ENCODE data around the gene GTPBP6. TPM values are rescaled to one million over a fixed set of nuclear protein-coding genes. Genes with fewer than 3 reads are reported as not detected.

Gene GTPBP6
- total and polyA plus RNA-seq, 2 experiments from 2014 or later: 41.4 to 66.8 TPM

GRCh38 chrX:290476-291166 lies 28.0 kb downstream of the GTPBP6 start:
- Histone ChIP-seq H3K27me3 (ENCODE audit: insufficient read depth) (no peaks in the 10 kb centered on the region), H3K4me3 (no peak overlapping the region), H4K20me1 (replicated peaks; ENCODE audit: insufficient read depth) (peaks cover 31% of the 10 kb centered on the region), H3K9me2 (ENCODE audit: insufficient read depth) (0 out of 2 replicates have a peak, but pooled peaks cover 3% of the 10 kb centered on the region), H3F3A (replicated peaks; ENCODE audit: low read depth) (peaks cover 21% of the 10 kb centered on the region), H3K4me2 (no peak overlapping the region), H2AFZ (no peak overlapping the region), H3K79me2 (replicated peaks; ENCODE audit: insufficient read depth) (peaks cover 36% of the 10 kb centered on the region), H3K27ac (ENCODE audit: low read depth) (no peak overlapping the region), H3K4me1 (ENCODE audit: insufficient read depth) (no peaks in the 10 kb centered on the region), H3K36me3 (ENCODE audit: insufficient read depth) (peaks cover 80% of the 10 kb centered on the region)
- Mint-ChIP-seq H3K4me3 (no peak overlapping the region), H3K9me3 (0 out of 3 replicates have a peak, but pooled peaks cover 3% of the 10 kb centered on the region), H3K36me3 (ENCODE audit: low read depth) (peaks cover 93% of the 10 kb centered on the region), H3K27ac (no peak overlapping the region), H3K4me1 (0 out of 3 replicates have a peak, but pooled peaks cover 8% of the 10 kb centered on the region), H3K27me3 (ENCODE audit: insufficient read depth, low read depth, poor library complexity) (peaks cover 8% of the 10 kb centered on the region)
- DNase-seq (ENCODE audit: low spot score) (no peak), ATAC-seq (no peak)
- TF ChIP-seq ZNF331 (CRISPR knock-in tag; IDR thresholded peaks at IDR 0.05; ENCODE audit: low read depth) (no peak), ZNF114 (CRISPR knock-in tag; IDR thresholded peaks at IDR 0.05) (no peak), JUNB (IDR thresholded peaks at IDR 0.05; ENCODE audit: unreplicated experiment) (no peak)
- TF ChIP-seq, protein P1, sequence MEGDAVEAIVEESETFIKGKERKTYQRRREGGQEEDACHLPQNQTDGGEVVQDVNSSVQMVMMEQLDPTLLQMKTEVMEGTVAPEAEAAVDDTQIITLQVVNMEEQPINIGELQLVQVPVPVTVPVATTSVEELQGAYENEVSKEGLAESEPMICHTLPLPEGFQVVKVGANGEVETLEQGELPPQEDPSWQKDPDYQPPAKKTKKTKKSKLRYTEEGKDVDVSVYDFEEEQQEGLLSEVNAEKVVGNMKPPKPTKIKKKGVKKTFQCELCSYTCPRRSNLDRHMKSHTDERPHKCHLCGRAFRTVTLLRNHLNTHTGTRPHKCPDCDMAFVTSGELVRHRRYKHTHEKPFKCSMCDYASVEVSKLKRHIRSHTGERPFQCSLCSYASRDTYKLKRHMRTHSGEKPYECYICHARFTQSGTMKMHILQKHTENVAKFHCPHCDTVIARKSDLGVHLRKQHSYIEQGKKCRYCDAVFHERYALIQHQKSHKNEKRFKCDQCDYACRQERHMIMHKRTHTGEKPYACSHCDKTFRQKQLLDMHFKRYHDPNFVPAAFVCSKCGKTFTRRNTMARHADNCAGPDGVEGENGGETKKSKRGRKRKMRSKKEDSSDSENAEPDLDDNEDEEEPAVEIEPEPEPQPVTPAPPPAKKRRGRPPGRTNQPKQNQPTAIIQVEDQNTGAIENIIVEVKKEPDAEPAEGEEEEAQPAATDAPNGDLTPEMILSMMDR (conservative IDR thresholded peaks at IDR 0.05; ENCODE audit: low read depth in 2 of 2): no peak
- TF ChIP-seq, protein P2, sequence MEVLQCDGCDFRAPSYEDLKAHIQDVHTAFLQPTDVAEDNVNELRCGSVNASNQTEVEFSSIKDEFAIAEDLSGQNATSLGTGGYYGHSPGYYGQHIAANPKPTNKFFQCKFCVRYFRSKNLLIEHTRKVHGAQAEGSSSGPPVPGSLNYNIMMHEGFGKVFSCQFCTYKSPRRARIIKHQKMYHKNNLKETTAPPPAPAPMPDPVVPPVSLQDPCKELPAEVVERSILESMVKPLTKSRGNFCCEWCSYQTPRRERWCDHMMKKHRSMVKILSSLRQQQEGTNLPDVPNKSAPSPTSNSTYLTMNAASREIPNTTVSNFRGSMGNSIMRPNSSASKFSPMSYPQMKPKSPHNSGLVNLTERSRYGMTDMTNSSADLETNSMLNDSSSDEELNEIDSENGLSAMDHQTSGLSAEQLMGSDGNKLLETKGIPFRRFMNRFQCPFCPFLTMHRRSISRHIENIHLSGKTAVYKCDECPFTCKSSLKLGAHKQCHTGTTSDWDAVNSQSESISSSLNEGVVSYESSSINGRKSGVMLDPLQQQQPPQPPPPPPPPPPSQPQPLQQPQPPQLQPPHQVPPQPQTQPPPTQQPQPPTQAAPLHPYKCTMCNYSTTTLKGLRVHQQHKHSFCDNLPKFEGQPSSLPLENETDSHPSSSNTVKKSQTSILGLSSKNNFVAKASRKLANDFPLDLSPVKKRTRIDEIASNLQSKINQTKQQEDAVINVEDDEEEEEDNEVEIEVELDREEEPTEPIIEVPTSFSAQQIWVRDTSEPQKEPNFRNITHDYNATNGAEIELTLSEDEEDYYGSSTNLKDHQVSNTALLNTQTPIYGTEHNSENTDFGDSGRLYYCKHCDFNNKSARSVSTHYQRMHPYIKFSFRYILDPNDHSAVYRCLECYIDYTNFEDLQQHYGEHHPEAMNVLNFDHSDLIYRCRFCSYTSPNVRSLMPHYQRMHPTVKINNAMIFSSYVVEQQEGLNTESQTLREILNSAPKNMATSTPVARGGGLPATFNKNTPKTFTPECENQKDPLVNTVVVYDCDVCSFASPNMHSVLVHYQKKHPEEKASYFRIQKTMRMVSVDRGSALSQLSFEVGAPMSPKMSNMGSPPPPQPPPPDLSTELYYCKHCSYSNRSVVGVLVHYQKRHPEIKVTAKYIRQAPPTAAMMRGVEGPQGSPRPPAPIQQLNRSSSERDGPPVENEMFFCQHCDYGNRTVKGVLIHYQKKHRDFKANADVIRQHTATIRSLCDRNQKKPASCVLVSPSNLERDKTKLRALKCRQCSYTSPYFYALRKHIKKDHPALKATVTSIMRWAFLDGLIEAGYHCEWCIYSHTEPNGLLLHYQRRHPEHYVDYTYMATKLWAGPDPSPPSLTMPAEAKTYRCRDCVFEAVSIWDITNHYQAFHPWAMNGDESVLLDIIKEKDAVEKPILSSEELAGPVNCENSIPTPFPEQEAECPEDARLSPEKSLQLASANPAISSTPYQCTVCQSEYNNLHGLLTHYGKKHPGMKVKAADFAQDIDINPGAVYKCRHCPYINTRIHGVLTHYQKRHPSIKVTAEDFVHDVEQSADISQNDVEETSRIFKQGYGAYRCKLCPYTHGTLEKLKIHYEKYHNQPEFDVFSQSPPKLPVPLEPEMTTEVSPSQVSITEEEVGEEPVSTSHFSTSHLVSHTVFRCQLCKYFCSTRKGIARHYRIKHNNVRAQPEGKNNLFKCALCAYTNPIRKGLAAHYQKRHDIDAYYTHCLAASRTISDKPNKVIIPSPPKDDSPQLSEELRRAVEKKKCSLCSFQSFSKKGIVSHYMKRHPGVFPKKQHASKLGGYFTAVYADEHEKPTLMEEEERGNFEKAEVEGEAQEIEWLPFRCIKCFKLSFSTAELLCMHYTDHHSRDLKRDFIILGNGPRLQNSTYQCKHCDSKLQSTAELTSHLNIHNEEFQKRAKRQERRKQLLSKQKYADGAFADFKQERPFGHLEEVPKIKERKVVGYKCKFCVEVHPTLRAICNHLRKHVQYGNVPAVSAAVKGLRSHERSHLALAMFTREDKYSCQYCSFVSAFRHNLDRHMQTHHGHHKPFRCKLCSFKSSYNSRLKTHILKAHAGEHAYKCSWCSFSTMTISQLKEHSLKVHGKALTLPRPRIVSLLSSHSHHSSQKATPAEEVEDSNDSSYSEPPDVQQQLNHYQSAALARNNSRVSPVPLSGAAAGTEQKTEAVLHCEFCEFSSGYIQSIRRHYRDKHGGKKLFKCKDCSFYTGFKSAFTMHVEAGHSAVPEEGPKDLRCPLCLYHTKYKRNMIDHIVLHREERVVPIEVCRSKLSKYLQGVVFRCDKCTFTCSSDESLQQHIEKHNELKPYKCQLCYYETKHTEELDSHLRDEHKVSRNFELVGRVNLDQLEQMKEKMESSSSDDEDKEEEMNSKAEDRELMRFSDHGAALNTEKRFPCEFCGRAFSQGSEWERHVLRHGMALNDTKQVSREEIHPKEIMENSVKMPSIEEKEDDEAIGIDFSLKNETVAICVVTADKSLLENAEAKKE (CRISPR knock-in tag; IDR thresholded peaks at IDR 0.05): no peak
